Measurements from ENCODE around the gene RAVER1.
A peak's percentile ranks its signal among the peaks of the same experiment; 100 is the strongest.
"Not testable (repeated sequence)": the region's sequence is repeated elsewhere in the genome, so short reads cannot be mapped to it uniquely, and the experiment has no call there.

RAVER1 gene

GRCh38 chr19:10290357-10290875, 42.9 kb downstream of the RAVER1 start:
- DNase-seq (ENCODE audit: low spot score), result peak; percentile 6

- DNase-seq (ENCODE audit: low spot score), result peak; percentile 25
Observed at GRCh38 chr19:10289836-10290356, 43.4 kb downstream of the RAVER1 start, which contains the start of gene ICAM5. TSS of gene ICAM5 (plus strand) at chr19:10289952. CDS start at chr19:10290044, 92 bp downstream.

DNA sequence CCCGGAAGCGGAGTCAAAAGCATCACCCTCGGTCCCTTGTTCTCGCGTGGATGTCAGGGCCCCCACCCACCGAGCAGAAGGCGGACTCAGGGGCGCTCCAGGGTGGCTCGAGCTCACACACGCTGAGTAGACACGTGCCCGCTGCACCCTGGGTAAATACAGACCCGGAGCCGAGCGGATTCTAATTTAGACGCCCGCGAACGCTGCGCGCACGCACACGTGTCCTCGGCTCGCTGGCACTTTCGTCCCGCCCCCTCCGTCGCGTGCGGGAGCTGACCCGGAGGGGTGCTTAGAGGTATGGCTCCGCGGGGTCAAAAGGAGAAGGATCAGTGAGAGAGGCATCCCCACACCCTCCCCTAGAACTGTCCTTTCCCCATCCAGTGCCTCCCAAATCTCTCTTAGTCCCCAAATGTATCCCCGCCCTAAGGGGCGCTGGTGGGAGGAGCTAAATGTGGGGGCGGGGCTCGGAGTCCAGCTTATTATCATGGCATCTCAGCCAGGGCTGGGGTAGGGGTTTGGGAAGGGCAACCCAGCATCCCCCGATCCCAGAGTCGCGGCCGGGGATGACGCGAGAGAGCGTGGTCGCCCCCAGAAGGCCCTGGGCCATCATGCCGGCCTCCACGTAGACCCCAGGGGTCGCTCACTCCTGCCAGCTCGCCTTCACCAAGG, 44.0 kb downstream of the RAVER1 start:
- peak; percentile 70 for DNase-seq (ENCODE audit: low spot score)

DNA sequence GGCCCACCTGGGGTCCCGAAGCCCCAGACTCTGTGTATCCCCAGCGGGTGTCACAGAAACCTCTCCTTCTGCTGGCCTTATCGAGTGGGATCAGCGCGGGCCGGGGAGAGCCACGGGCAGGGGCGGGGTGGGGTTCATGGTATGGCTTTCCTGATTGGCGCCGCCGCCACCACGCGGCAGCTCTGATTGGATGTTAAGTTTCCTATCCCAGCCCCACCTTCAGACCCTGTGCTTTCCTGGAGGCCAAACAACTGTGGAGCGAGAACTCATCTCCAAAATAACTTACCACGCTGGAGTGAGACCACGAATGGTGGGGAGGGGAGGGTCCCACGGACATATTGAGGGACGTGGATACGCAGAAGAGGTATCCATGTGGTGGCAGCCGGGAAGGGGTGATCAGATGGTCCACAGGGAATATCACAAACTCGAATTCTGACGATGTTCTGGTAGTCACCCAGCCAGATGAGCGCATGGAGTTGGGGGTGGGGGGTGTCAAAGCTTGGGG, 44.6 kb downstream of the RAVER1 start:
- DNase-seq (ENCODE audit: low spot score), result peak; percentile 82

- DNase-seq (ENCODE audit: low spot score), result no peak
Observed at GRCh38 chr19:10286803-10287737, 46.3 kb downstream of the RAVER1 start, which contains the start of gene ICAM4. TSS of gene ICAM4 (plus strand) at chr19:10286955. CDS start at chr19:10287013, 58 bp downstream.

DNA sequence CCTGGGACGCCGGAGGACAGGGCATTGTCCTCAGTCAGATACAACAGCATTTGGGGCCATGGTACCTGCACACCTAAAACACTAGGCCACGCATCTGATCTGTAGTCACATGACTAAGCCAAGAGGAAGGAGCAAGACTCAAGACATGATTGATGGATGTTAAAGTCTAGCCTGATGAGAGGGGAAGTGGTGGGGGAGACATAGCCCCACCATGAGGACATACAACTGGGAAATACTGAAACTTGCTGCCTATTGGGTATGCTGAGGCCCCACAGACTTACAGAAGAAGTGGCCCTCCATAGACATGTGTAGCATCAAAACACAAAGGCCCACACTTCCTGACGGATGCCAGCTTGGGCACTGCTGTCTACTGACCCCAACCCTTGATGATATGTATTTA, 47.9 kb downstream of the RAVER1 start:
- no peak for DNase-seq (ENCODE audit: low spot score)

- DNase-seq (ENCODE audit: low spot score), result no peak
Observed at GRCh38 chr19:10284960-10285278, 48.4 kb downstream of the RAVER1 start.

- DNase-seq (ENCODE audit: low spot score), result no peak
Observed at GRCh38 chr19:10284065-10284959, 49.0 kb downstream of the RAVER1 start.

- no peak for DNase-seq (ENCODE audit: low spot score)
Observed at GRCh38 chr19:10283301-10284064, 49.8 kb downstream of the RAVER1 start.

DNA sequence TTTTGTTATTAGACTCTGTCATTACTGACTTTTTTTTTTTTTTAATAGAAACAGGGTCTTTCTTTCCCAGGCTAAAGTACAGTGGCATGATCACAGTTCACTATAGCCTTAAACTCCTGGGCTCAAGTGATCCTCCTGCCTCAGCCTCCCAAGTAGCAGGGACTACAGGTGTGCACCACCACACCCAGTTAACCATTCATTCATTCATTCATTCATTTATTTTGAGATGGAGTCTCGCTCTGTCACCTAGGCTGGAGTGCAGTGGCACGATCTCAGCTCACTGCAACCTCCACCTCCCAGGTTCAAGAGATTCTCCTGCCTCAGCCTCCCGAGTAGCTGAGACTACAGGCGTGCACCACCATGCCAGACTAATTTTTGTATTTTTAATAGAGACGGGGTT, 51.3 kb downstream of the RAVER1 start:
- DNase-seq (ENCODE audit: low spot score), result not testable (repeated sequence)

- DNase-seq (ENCODE audit: low spot score), result no peak
Observed at GRCh38 chr19:10279737-10280442, 53.4 kb downstream of the RAVER1 start.

- no peak for DNase-seq (ENCODE audit: low spot score)
Observed at GRCh38 chr19:10278935-10279334, 54.4 kb downstream of the RAVER1 start.

DNA sequence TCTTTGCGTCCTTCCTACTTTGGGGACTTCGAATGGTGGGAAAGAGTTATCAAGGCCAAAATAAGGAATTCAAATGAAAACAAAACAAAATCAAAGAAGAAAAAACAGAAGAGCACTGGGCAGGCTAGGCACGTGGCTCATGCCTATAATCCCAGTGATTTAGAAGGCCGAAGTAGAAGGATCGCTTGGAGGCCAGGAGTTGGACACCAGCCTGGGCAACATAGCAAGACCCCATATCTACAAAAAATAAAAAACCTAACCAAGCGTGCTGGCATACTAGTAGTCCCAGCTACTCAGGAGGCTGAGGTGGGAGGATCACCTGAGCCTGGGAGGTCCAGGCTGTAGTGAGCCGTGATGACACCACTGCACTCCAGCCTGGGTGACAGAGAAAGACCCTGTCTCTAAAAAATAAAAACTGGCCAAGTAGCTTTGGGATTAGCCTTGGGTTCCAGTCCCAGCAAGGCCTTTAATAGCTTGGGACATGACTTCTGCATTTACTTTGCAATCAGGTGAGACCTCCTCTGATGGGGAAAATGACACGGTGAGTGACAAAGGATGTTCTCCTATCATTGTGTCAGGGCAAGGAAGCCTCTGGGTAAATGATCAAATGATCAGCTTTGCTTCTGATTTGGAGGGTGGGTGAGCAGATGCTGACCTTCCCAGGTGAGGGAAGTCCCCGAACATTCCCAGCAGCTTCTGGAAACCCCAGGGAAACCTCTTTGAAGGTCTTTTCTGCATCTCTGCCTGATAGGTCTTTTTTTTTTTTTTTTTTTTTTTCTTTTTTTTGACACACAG, 55.3 kb downstream of the RAVER1 start:
- no peak for DNase-seq (ENCODE audit: low spot score)

- no peak for DNase-seq (ENCODE audit: low spot score)
Observed at GRCh38 chr19:10274589-10274988, 58.7 kb downstream of the RAVER1 start.

DNA sequence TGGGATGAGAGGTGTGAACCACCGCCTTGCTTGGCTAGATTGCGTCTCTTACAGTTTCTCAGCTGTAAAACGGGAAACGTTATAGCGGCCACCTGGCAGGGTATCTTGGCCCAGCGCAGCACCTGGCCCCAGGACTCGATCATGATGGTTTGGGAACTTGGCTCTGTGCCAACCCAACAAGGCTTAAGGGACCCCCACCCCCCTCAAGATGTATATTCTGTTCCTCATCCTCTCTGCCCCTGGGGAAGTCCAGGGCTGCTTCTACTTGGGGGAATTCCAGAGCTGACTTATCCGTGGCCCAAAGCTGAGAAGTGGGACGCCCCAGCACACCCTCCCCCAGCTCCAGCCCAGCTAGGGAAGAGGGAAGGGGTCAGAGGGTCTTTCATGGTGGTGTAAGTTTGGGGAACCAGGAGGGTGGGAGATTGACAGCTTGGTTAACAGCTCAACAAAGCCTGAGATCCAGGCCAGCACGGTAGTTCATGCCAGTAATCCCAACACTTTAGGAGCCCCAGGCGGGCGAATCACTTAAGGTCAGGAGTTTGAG, 61.7 kb downstream of the RAVER1 start:
- DNase-seq (ENCODE audit: low spot score), result peak; percentile 68

GRCh38 chr19:10270616-10271394, 62.5 kb downstream of the RAVER1 start, which contains the start of gene ICAM1:
TSS of gene ICAM1 (plus strand) at chr19:10271120. CDS start at chr19:10271160, 40 bp downstream.
- peak; percentile 82 for DNase-seq (ENCODE audit: low spot score)

DNA sequence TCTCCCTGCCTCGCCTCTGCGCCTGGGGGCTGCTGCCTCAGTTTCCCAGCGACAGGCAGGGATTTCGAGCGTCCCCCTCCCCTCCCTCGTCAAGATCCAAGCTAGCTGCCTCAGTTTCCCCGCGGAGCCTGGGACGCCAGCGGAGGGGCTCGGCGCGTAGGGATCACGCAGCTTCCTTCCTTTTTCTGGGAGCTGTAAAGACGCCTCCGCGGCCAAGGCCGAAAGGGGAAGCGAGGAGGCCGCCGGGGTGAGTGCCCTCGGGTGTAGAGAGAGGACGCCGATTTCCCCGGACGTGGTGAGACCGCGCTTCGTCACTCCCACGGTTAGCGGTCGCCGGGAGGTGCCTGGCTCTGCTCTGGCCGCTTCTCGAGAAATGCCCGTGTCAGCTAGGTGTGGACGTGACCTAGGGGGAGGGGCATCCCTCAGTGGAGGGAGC, 63.1 kb downstream of the RAVER1 start:
- peak; percentile 68 for DNase-seq (ENCODE audit: low spot score)
